NCI-H2081 treated with DMSO at 0.1 percent for 48 hours (cell line): ENCODE results near the gene TBX4.

Experiments used
- DNase-seq: peaks from one replicate; lab custom pipeline; 2025; lab: John Stamatoyannopoulos, UW

Gene TBX4

GRCh38 chr17:61412860-61413660, 39.2 kb upstream of the TBX4 start:
- no peak for DNase-seq

GRCh38 chr17:61413661-61414126, 38.5 kb upstream of the TBX4 start:
- no peak for DNase-seq

DNA sequence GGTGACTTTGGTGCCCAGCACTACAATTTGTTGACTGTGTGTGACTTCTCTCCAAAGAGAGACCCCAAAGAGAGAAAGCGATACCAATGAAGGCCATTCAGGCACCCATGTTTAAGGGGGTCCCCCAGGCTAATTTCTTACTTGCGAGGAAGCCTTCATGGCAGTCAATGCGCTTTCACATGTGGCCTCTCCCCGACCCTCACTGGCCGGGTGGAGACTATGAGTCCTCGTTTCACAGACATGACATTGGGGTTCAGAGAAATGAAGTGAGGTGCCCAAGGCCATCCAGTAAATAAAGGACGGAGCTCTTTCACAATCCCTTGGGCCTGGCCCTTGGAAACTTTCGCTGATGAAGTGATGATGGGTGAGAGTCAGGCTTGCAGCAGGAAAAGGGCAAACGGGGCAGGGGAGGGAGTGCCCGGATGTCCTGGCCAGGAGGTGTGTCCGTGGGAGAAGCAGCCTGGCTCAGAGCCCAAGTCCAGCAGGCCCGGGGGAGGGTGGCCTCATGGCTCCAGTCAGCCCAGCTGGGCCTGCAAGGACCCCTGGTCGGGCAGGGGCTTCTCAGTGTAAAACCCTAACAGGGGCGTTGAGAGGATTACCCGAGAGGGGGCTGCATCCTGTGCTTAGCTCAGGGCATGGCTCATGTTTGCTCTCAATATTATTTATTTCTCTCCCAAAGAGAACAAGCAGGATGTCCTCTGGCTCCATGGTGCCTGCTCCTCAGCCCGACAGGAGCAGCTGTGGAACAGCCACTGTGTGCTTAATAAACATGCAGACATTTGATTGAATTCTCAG, 37.9 kb upstream of the TBX4 start:
- DNase-seq, result no peak

DNA sequence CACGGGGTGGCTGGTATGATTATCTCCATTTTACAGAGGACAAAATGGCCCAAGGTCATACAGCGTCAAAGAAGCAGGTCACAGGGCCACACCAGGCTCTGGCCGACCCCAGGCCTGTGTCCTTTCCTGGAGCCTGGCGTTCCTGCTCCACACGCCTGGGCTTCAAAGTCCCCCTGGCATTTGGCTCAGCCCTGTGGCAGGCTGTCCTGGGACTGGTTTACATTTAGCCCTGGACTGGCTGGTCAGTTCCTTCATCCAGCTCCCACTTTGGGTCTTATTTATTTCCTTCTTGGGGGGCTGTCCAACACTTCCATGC, 37.3 kb upstream of the TBX4 start:
- no peak for DNase-seq

- no peak for DNase-seq
These were observed 36.6 kb upstream of the TBX4 start for GRCh38 chr17:61415374-61416210.

GRCh38 chr17:61416211-61416539, 36.0 kb upstream of the TBX4 start:
- no peak for DNase-seq

- peak; percentile 45 for DNase-seq
These were observed 35.5 kb upstream of the TBX4 start for GRCh38 chr17:61416540-61417363.

- no peak for DNase-seq
These were observed 33.8 kb upstream of the TBX4 start for GRCh38 chr17:61418449-61418848.

DNA sequence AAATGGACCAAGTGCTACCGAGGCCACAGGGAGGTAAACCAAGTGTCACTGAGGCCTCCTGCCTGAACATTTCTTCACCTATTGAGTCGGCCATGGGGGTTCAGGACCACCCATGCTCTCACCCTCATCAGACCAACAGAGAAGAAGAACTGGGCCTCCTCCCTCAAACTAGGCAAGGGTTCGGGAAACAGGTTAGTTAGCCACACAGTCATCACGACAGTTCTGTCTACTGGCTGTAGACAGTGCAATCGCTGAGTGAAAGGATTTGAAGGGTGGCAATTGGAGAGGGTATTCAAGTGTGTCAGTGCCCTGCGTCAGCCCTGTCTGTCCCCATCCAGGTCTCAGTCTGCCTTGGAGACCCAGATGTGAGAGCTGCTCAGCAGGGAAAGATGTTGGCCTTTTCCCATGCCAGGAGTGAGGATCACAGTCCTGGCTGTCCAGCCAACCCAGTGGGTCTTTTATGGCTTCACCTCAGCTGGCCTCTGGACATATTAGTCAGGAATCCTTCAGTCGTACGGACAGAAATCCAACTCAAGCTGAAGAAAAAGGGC, 32.7 kb upstream of the TBX4 start:
- DNase-seq, result no peak

DNA sequence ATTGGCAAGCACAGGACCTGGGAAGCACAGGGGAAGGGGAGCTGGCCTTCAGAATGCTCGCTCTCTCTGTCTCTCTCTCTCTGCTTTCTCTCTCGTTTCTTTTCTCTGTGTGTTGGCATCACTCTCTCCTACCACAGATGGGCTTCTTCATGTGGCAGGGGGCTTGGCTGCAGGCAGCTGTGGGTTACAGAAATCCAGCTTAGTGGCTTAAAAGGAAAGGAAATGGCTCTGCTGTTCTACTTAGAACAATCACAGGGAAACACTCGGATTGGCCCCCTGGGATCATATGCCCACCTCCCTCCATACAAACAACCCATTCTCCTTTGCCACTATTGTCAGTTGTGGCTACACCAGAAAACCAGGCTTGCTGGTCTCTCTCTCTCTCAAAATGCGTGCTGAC, 32.2 kb upstream of the TBX4 start:
- no peak for DNase-seq

GRCh38 chr17:61420745-61421398, 31.4 kb upstream of the TBX4 start:
- DNase-seq, result no peak

GRCh38 chr17:61421460-61421859, 30.8 kb upstream of the TBX4 start:
- DNase-seq, result no peak

- no peak for DNase-seq
These were observed 30.0 kb upstream of the TBX4 start for GRCh38 chr17:61422116-61422799.

DNA sequence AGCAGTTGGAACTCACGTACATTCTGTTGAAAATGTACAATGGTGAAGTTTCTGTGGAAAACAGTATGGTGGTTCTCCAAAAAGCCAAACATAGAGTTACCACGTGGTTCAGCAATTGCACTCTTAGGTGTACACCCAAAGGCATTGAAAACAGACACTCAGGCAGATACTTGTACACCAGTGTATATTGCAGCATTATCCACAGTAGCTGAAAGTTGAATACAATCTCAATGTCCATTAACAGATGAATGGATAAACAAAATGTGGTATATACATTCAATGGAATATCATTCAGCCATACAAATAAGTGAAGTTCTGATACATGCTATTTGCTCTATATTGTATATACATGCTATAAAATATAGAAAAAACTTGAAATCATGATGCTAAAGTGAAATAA, 29.4 kb upstream of the TBX4 start:
- no peak for DNase-seq

GRCh38 chr17:61423967-61424649, 28.1 kb upstream of the TBX4 start:
- DNase-seq, result no peak

GRCh38 chr17:61425682-61426481, 26.3 kb upstream of the TBX4 start:
- DNase-seq, result no peak

DNA sequence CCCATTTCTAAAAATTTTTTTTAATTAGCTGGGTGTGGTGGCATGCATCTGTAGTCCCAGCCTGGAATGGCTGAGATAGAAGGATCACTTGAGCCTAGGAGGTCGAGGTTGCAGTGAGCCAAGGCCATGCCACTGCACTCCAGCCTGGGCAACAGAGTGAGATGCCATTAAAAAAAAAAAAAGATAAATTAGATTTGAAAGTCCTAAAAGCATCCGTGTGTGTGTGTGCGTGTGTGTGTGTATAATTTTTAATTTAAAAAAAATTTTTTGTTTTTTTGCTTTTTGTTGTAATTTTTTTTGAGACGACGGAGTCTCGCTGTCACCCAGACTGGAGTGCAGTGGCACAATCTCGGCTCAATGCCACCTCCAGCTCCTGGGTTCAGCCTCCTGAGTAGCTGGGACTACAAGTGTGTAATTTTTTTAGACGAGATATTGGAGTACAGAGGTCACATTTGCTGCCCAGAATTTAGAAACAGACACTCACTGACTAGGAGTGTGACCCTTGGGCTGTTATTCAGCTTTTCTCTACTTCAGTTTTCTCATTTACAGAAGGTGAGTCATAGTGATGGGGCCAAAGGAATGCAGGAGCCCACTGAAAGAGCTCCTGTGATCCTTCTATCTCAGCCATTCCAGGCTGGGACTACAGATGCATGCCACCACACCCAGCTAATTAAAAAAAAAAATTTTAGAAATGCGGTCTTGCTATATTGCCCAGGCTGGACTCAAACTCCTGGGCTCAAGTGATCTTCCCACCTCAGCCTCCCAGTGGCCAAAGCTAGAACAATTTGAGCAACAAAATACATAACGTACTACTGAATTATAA, 25.5 kb upstream of the TBX4 start:
- DNase-seq, result no peak

- DNase-seq, result no peak
These were observed 24.7 kb upstream of the TBX4 start for GRCh38 chr17:61427567-61427966.
